ENCODE results near the gene TUBGCP2.

GRCh38 chr10:133230387-133231195, 78.1 kb downstream of the TUBGCP2 start:
- no peak for TF ChIP-seq CTCF (IDR thresholded peaks at IDR 0.05 in 4 of 5, conservative IDR thresholded peaks at IDR 0.05 in 1 of 5)
- TF ChIP-seq POLR2A (IDR thresholded peaks at IDR 0.05), result no peak

Data from gastrocnemius medialis (tissue), 4 donors.